Large intestine (tissue), 3 donors: ENCODE data around the gene LARP1. TPM values are rescaled to one million over a fixed set of nuclear protein-coding genes. Genes with fewer than 3 reads are reported as not detected.
"Not testable (repeated sequence)": the region's sequence is repeated elsewhere in the genome, so short reads cannot be mapped to it uniquely, and the experiment has no call there.

Experiments
- DNase-seq, 2 donors: peaks; one replicate each; pipeline versions ENCODE4 v3.0.0 to v3.0.0-alpha.2; 2013
- H3K27ac ChIP-seq: one replicate; pipeline ENCODE4 v1.5.1; 2013; ENCODE audit warnings: low read length
- H3K27me3 ChIP-seq: 2 replicates; pipeline ENCODE4 v1.6.1; 2013; ENCODE audit warnings: low read length; ENCODE audit not compliant: control insufficient read depth, insufficient read depth
- H3K36me3 ChIP-seq: 2 replicates; pipeline ENCODE4 v1.6.1; 2013; ENCODE audit warnings: low read length; ENCODE audit not compliant: control insufficient read depth, insufficient read depth
- H3K4me1 ChIP-seq: one replicate; pipeline ENCODE4 v1.6.1; 2013; ENCODE audit warnings: low read length; ENCODE audit not compliant: control insufficient read depth, insufficient read depth
- H3K4me3 ChIP-seq: one replicate; pipeline ENCODE4 v1.5.1; 2013; ENCODE audit warnings: low read length
- H3K9me3 ChIP-seq: one replicate; pipeline ENCODE4 v1.6.1; 2013; ENCODE audit warnings: mild to moderate bottlenecking, low read depth, low read length, moderate library complexity; ENCODE audit not compliant: control insufficient read depth
- WGBS: methylation state at CpG from one replicate; pipeline ENCODE4 v1.1.5; 2013; ENCODE audit warnings: low lambda C conversion rate; ENCODE audit not compliant: insufficient coverage; 5-methylcytosine and 5-hydroxymethylcytosine counted together
- polyA plus RNA-seq: library from polyadenylated mRNA; unstranded; fragments of 120-200 nt; gene quantifications from one replicate; pipeline ENCODE4 v1.2.1, GENCODE V29; 2013

Gene LARP1
- polyA plus RNA-seq, 1 donor, result 113 TPM

GRCh38 chr5:154750641-154751040 lies 4.5 kb upstream of the LARP1 start:
- peaks cover 16% of the 10 kb centered on the region for H3K4me1 ChIP-seq
- H3K27me3 ChIP-seq, H3K9me3 ChIP-seq, DNase-seq, H3K36me3 ChIP-seq, H3K4me3 ChIP-seq, H3K27ac ChIP-seq: not testable (repeated sequence)
- WGBS, result no CpG with 5 or more reads among the region's 2 CpGs

GRCh38 chr5:154751854-154752253 lies 3.3 kb upstream of the LARP1 start:
- peaks cover 16% of the 10 kb centered on the region for H3K4me1 ChIP-seq
- DNase-seq, result no peak
- no peaks in the 10 kb centered on the region for H3K36me3 ChIP-seq
- no peak overlapping the region for H3K27ac ChIP-seq
- H3K4me3 ChIP-seq, result no peak overlapping the region
- H3K27me3 ChIP-seq, result no peaks in the 10 kb centered on the region
- no peaks in the 10 kb centered on the region for H3K9me3 ChIP-seq

GRCh38 chr5:154753792-154754191 lies 1.4 kb upstream of the LARP1 start:
- Histone ChIP-seq H3K27me3 (no peaks in the 10 kb centered on the region), H3K4me3 (no peak overlapping the region), H3K27ac (peak overlapping the region; percentile 91), H3K36me3 (no peaks in the 10 kb centered on the region), H3K4me1 (peaks cover 24% of the 10 kb centered on the region), H3K9me3 (no peaks in the 10 kb centered on the region)
- DNase-seq, result peak; percentile 45 to 64
- WGBS, result no CpG with 5 or more reads among the region's 5 CpGs

GRCh38 chr5:154754460-154755360 lies 467 bp upstream of the LARP1 start:
- WGBS, result no CpG with 5 or more reads among the region's 92 CpGs
- H3K4me1 ChIP-seq, result peaks cover 28% of the 10 kb centered on the region
- no peaks in the 10 kb centered on the region for H3K9me3 ChIP-seq
- H3K36me3 ChIP-seq, result no peaks in the 10 kb centered on the region
- DNase-seq, result peak; percentile 99 to 100
- H3K4me3 ChIP-seq, result peak overlapping the region; percentile 67
- H3K27ac ChIP-seq, result peak overlapping the region; percentile 91
- H3K27me3 ChIP-seq, result no peaks in the 10 kb centered on the region

- H3K36me3 ChIP-seq, result peaks cover 3% of the 10 kb centered on the region
- peaks cover 33% of the 10 kb centered on the region for H3K4me1 ChIP-seq
- H3K27ac ChIP-seq, result peak overlapping the region; percentile 73
- no peaks in the 10 kb centered on the region for H3K27me3 ChIP-seq
- H3K9me3 ChIP-seq, result no peaks in the 10 kb centered on the region
- peak in 1 of 2 donors; percentile 66 for DNase-seq
- H3K4me3 ChIP-seq, result peak overlapping the region; percentile 67
- WGBS, result no CpG with 5 or more reads among the region's 72 CpGs
These were observed 1.1 kb downstream of the LARP1 start for GRCh38 chr5:154756009-154756867.

GRCh38 chr5:154756868-154757813 lies 2.0 kb downstream of the LARP1 start:
- Histone ChIP-seq H3K36me3 (peaks cover 5% of the 10 kb centered on the region), H3K9me3 (no peaks in the 10 kb centered on the region), H3K27me3 (no peaks in the 10 kb centered on the region), H3K27ac (peak overlapping the region; percentile 73), H3K4me3 (peak overlapping the region; percentile 83), H3K4me1 (peaks cover 33% of the 10 kb centered on the region)
- no CpG with 5 or more reads among the region's 73 CpGs for WGBS
- peak in 1 of 2 donors; percentile 74 for DNase-seq

GRCh38 chr5:154757814-154758406 lies 2.7 kb downstream of the LARP1 start:
- peaks cover 33% of the 10 kb centered on the region for H3K4me1 ChIP-seq
- H3K9me3 ChIP-seq, result no peaks in the 10 kb centered on the region
- no peaks in the 10 kb centered on the region for H3K27me3 ChIP-seq
- H3K36me3 ChIP-seq, result peaks cover 5% of the 10 kb centered on the region
- DNase-seq, result peak in 1 of 2 donors; percentile 42
- 0% methylated on average over 1 of the region's 5 CpGs for WGBS
- no peak overlapping the region for H3K27ac ChIP-seq
- H3K4me3 ChIP-seq, result peak overlapping the region; percentile 16

- Histone ChIP-seq H3K9me3 (no peaks in the 10 kb centered on the region), H3K27ac (no peak overlapping the region), H3K36me3 (peaks cover 5% of the 10 kb centered on the region), H3K4me3 (peak overlapping the region; percentile 16), H3K27me3 (no peaks in the 10 kb centered on the region), H3K4me1 (peaks cover 28% of the 10 kb centered on the region)
- no peak for DNase-seq
- WGBS, result 18% methylated on average over 2 of the region's 5 CpGs
These were observed 3.3 kb downstream of the LARP1 start for GRCh38 chr5:154758493-154758892.

GRCh38 chr5:154758977-154759376 lies 3.8 kb downstream of the LARP1 start:
- no CpG with 5 or more reads among the region's 3 CpGs for WGBS
- Histone ChIP-seq H3K27me3 (no peaks in the 10 kb centered on the region), H3K27ac (no peak overlapping the region)

More at GRCh38 chr5:154758977-154759376, 3.8 kb downstream of the LARP1 start:
- Histone ChIP-seq H3K4me3 (no peak overlapping the region), H3K9me3 (no peaks in the 10 kb centered on the region), H3K36me3 (peaks cover 5% of the 10 kb centered on the region), H3K4me1 (peaks cover 23% of the 10 kb centered on the region)
- no peak for DNase-seq
